Fibroblast of lung (primary cell): ENCODE results near the gene UPF2. TPM values are rescaled to one million over a fixed set of nuclear protein-coding genes. Genes with fewer than 3 reads are reported as not detected.

ENCODE experiments used
- DNase-seq, 2 donors: peaks; one replicate each; pipeline versions ENCODE4 v3.0.0 to v3.0.0-alpha.2; 2010; ENCODE audit warnings: low read depth in 2 of 2
- H2AFZ ChIP-seq: 2 replicates; pipeline ENCODE4 v1.5.1; 2012; ENCODE audit warnings: low read length, control low read depth, inconsistent platforms
- H3K27ac ChIP-seq: 2 replicates; pipeline ENCODE4 v1.5.1; 2011; ENCODE audit warnings: low read length, control low read depth; ENCODE audit not compliant: insufficient read depth
- H3K27me3 ChIP-seq: 2 replicates; pipeline ENCODE4 v1.5.1; 2011; ENCODE audit warnings: mild to moderate bottlenecking, low read length; ENCODE audit not compliant: control insufficient read depth, insufficient read depth
- H3K36me3 ChIP-seq: 2 replicates; pipeline ENCODE4 v1.5.1; 2011; ENCODE audit warnings: low read length; ENCODE audit not compliant: control insufficient read depth, insufficient read depth
- H3K4me1 ChIP-seq: 2 replicates; pipeline ENCODE4 v1.5.1; 2011; ENCODE audit warnings: low read length; ENCODE audit not compliant: control insufficient read depth, insufficient read depth; ENCODE audit errors: extremely low read depth
- H3K4me2 ChIP-seq: 2 replicates; pipeline ENCODE4 v1.5.1; 2011; ENCODE audit warnings: low read length, control low read depth; ENCODE audit not compliant: insufficient read depth; ENCODE audit errors: extremely low read depth
- H3K4me3 ChIP-seq, 4 experiments: fragments of 200-600 bp in 1 of 4; sonication (generic) in 1 of 4; replicated peaks in 1 of 4; 2 replicates each; pipeline ENCODE4 v1.5.1; 2011 to 2016; ENCODE audit warnings: low read length in 4 of 4, low read depth in 3 of 4, mild to moderate bottlenecking in 3 of 4, control low read depth in 2 of 4, inconsistent platforms in 1 of 4, mixed read lengths in 1 of 4; ENCODE audit not compliant: insufficient read depth in 1 of 4; ENCODE audit errors: control extremely low read depth in 1 of 4
- H3K79me2 ChIP-seq: 2 replicates; pipeline ENCODE4 v1.5.1; 2012; ENCODE audit warnings: mild to moderate bottlenecking, low read length, inconsistent platforms; ENCODE audit not compliant: control insufficient read depth, insufficient read depth
- H3K9ac ChIP-seq: 2 replicates; pipeline ENCODE4 v1.5.1; 2011; ENCODE audit warnings: mild to moderate bottlenecking, low read length, control low read depth; ENCODE audit not compliant: insufficient read depth
- H3K9me3 ChIP-seq: 2 replicates; pipeline ENCODE4 v1.5.1; 2012; ENCODE audit warnings: low read depth, low read length; ENCODE audit not compliant: control insufficient read depth, insufficient read depth
- H4K20me1 ChIP-seq: 2 replicates; pipeline ENCODE4 v1.5.1; 2011; ENCODE audit warnings: low read length; ENCODE audit not compliant: control insufficient read depth, insufficient read depth; ENCODE audit errors: extremely low read depth
- CTCF ChIP-seq, 2 donors: IDR thresholded peaks in 1 of 2; conservative IDR thresholded peaks in 1 of 2; 1 replicate in 1 of 2; 2 replicates in 1 of 2; pipeline ENCODE4 v1.5.1; 2011 to 2012; ENCODE audit warnings: low read length in 2 of 2, control low read depth in 1 of 2, inconsistent platforms in 1 of 2, low read depth in 1 of 2, mild to moderate bottlenecking in 1 of 2
- EZH2 ChIP-seq: IDR thresholded peaks from 2 replicates; pipeline ENCODE4 v1.5.1; 2012; ENCODE audit warnings: low read length, control low read depth, mild to moderate bottlenecking; ENCODE audit errors: missing control alignments
- polyA plus RNA-seq, 2 donors: library from polyadenylated mRNA; depleted of rRNA in 1 of 2; stranded (reverse) in 1 of 2; unstranded in 1 of 2; fragments of >200 nt; gene quantifications; 2 replicates each; pipeline ENCODE4 v1.2.1, GENCODE V29; 2011 to 2012; ENCODE audit warnings: missing spikeins in 1 of 2
- total RNA-seq: library from RNA; depleted of rRNA; stranded (reverse); fragments of >200 nt; gene quantifications from 2 replicates; pipeline ENCODE4 v1.2.1, GENCODE V29; 2014

Gene UPF2
- total and polyA plus RNA-seq, 2 donors (not counting 1 experiment from before 2014, with no cell fraction given), result 20.8 to 22.6 TPM

GRCh38 chr10:11899067-11899876 is 143.3 kb downstream of the UPF2 start:
- H3K27me3 ChIP-seq, result no peaks in the 10 kb centered on the region
- H3K4me2 ChIP-seq, result no peak overlapping the region
- no peak overlapping the region for H3K4me3 ChIP-seq
- no peak overlapping the region for H3K9ac ChIP-seq
- no peak overlapping the region for H3K27ac ChIP-seq
- no peak overlapping the region for H2AFZ ChIP-seq
- no peaks in the 10 kb centered on the region for H3K79me2 ChIP-seq
- H3K9me3 ChIP-seq, result no peaks in the 10 kb centered on the region
- no peaks in the 10 kb centered on the region for H3K4me1 ChIP-seq
- TF ChIP-seq CTCF (conservative IDR thresholded peaks at IDR 0.05 in 1 of 2, IDR thresholded peaks at IDR 0.05 in 1 of 2; ENCODE audit: low read depth in 1 of 2, low read length in 2 of 2) (no peak), EZH2 (no peak)
- H4K20me1 ChIP-seq, result no peaks in the 10 kb centered on the region
- DNase-seq, result no peak
- no peaks in the 10 kb centered on the region for H3K36me3 ChIP-seq

GRCh38 chr10:11898372-11899066 is 144.1 kb downstream of the UPF2 start:
- no peak overlapping the region for H3K4me2 ChIP-seq
- no peak overlapping the region for H2AFZ ChIP-seq
- H3K36me3 ChIP-seq, result no peaks in the 10 kb centered on the region
- no peak overlapping the region for H3K9ac ChIP-seq
- TF ChIP-seq CTCF (conservative IDR thresholded peaks at IDR 0.05 in 1 of 2, IDR thresholded peaks at IDR 0.05 in 1 of 2; ENCODE audit: low read depth in 1 of 2, low read length in 2 of 2) (no peak), EZH2 (no peak)
- H3K4me3 ChIP-seq, result no peak overlapping the region
- no peaks in the 10 kb centered on the region for H3K4me1 ChIP-seq
- no peaks in the 10 kb centered on the region for H4K20me1 ChIP-seq
- H3K27ac ChIP-seq, result no peak overlapping the region
- DNase-seq, result peak; percentile 7 to 36
- H3K9me3 ChIP-seq, result no peaks in the 10 kb centered on the region
- H3K27me3 ChIP-seq, result no peaks in the 10 kb centered on the region
- H3K79me2 ChIP-seq, result no peaks in the 10 kb centered on the region

- Histone ChIP-seq H3K27ac (no peak overlapping the region), H2AFZ (no peak overlapping the region)
Measured at GRCh38 chr10:11898033-11898371, 144.6 kb downstream of the UPF2 start.

More at GRCh38 chr10:11898033-11898371, 144.6 kb downstream of the UPF2 start:
- DNase-seq, result no peak
- H3K4me1 ChIP-seq, result no peaks in the 10 kb centered on the region
- no peak for TF ChIP-seq CTCF (conservative IDR thresholded peaks at IDR 0.05 in 1 of 2, IDR thresholded peaks at IDR 0.05 in 1 of 2; ENCODE audit: low read depth in 1 of 2, low read length in 2 of 2)
- no peak for TF ChIP-seq EZH2
- H3K4me3 ChIP-seq, result no peak overlapping the region
- H3K79me2 ChIP-seq, result no peaks in the 10 kb centered on the region
- H3K27me3 ChIP-seq, result no peaks in the 10 kb centered on the region
- no peaks in the 10 kb centered on the region for H3K9me3 ChIP-seq
- no peaks in the 10 kb centered on the region for H3K36me3 ChIP-seq
- no peaks in the 10 kb centered on the region for H4K20me1 ChIP-seq
- no peak overlapping the region for H3K4me2 ChIP-seq
- H3K9ac ChIP-seq, result no peak overlapping the region
